Urothelium cell line (cell line): ENCODE data around the gene FOXA3.

Experiments
- DNase-seq: peaks from one replicate; pipeline ENCODE4 v3.0.0; 2011; ENCODE audit warnings: low spot score, mixed read lengths
- FAIRE-seq: peaks from 2 replicates; lab custom pipeline; 2011; peaks lifted over from hg19 to GRCh38; lab: Jason Lieb, UNC

FOXA3 gene

GRCh38 chr19:45913874-45914830, 50.0 kb downstream of the FOXA3 start, which contains the start of gene NANOS2:
Gene NANOS2 (minus strand): TSS chr19:45914778. CDS start chr19:45914693, 85 bp downstream.
- FAIRE-seq, result no peak
- no peak for DNase-seq

DNA sequence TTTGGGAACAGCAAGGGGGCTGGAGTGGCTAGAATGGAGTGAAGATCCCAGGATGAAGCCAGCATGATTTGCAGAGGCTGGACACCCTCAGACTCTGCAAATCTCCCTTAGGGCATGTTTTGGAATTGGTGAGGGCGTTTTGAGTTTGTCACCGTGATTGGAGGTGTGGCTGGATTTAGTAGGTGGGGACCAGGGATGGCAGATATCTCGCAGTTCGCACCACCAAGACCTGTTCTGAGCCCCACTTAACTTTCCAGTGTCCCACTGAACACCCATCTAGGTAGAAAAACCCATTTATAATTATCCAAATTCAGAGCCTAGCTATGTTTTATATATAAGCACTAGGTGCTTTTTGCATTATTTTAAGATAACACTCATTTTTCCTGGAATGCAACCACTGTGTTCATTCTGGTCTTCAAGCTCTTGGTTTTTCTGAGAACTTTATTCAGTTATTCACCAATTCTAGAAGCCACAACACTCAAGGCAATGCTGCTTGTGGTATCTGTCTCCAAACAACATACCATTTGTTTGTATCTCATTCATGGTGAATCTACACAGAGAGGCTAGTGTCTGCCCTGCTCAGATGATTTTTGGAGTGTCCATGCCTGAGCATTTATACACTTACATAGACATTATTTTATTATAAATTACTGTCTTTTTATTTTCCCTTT, 53.4 kb downstream of the FOXA3 start:
- FAIRE-seq, result no peak
- DNase-seq, result no peak

DNA sequence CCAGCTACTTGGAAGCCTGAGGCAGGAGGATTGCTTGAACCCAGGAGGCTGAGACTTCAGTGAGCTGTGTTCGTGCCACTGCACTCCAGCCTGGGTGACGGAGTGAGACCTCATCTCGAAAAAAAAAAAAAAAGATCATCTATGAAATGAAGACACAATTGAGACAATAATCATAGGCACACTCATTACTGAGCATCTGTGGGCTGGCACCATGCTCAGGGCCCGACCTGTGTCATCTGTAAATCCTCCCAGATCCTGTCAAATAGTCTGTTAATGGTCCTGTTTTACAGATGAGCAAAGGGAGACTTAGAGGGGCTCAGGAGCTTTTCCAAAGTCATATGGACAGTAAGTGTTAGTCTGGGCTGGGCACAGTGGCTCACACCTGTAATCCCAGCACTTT, 54.6 kb downstream of the FOXA3 start:
- no peak for DNase-seq
- FAIRE-seq, result no peak

DNA sequence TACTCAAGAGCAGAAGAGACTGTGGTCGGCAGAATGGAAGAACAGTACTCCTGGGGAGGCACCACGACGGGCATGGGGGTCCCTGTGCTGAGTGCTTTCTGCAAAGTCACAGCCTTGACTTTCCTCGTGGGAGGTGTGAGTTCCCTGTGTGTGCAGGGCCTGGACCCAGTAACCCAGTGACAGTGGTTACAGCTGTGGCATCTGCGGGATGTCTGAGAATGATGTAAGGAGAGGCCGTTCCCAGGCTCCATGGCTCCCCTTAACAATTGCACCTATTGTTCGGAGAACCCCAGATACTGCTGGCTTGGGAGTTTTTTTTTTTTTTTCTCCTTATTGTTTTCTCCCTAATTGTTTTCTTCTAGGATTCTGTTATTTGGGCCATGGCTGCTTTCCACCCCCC, 55.6 kb downstream of the FOXA3 start:
- FAIRE-seq, result no peak

GRCh38 chr19:45920458-45920857, 56.3 kb downstream of the FOXA3 start:
- DNase-seq (no peak), FAIRE-seq (peak; percentile 86)

More for the DNA sequence above, 55.6 kb downstream of the FOXA3 start:
- no peak for DNase-seq

- DNase-seq, result no peak
- FAIRE-seq, result no peak
Observed at GRCh38 chr19:45922281-45922680, 58.2 kb downstream of the FOXA3 start.
